Measurements from ENCODE around the gene YBX2. TPM values are rescaled to one million over a fixed set of nuclear protein-coding genes. Genes with fewer than 3 reads are reported as not detected.

Gene YBX2
- polyA plus RNA-seq, 1 experiment: 0.11 TPM

GRCh38 chr17:7260151-7260550, 34.3 kb downstream of the YBX2 start:
- no peak overlapping the region for H3K4me3 ChIP-seq (ENCODE audit: low read depth, low read length)
- ChIA-PET CTCF (no interaction called here), POLR2A (no interaction called here)
- DNase-seq (ENCODE audit: low read depth): no peak
- H3K36me3 ChIP-seq (ENCODE audit: control insufficient read depth, insufficient read depth, low read length): peaks cover 7% of the 10 kb centered on the region; the same call in 1 of the 2 replicates
- TF ChIP-seq, protein P1, sequence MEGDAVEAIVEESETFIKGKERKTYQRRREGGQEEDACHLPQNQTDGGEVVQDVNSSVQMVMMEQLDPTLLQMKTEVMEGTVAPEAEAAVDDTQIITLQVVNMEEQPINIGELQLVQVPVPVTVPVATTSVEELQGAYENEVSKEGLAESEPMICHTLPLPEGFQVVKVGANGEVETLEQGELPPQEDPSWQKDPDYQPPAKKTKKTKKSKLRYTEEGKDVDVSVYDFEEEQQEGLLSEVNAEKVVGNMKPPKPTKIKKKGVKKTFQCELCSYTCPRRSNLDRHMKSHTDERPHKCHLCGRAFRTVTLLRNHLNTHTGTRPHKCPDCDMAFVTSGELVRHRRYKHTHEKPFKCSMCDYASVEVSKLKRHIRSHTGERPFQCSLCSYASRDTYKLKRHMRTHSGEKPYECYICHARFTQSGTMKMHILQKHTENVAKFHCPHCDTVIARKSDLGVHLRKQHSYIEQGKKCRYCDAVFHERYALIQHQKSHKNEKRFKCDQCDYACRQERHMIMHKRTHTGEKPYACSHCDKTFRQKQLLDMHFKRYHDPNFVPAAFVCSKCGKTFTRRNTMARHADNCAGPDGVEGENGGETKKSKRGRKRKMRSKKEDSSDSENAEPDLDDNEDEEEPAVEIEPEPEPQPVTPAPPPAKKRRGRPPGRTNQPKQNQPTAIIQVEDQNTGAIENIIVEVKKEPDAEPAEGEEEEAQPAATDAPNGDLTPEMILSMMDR (IDR thresholded peaks at IDR 0.05; ENCODE audit: insufficient read depth, low read depth, low read length): no peak
- H3K27me3 ChIP-seq (ENCODE audit: control insufficient read depth, insufficient read depth, low read length): no peaks in the 10 kb centered on the region

- TF ChIP-seq, protein P1 (IDR thresholded peaks at IDR 0.05; ENCODE audit: insufficient read depth, low read depth, low read length): no peak
- Histone ChIP-seq H3K36me3 (ENCODE audit: control insufficient read depth, insufficient read depth, low read length) (peaks cover 8% of the 10 kb centered on the region; the same call in 1 of the 2 replicates), H3K4me3 (ENCODE audit: low read depth, low read length) (no peak overlapping the region), H3K27me3 (ENCODE audit: control insufficient read depth, insufficient read depth, low read length) (no peaks in the 10 kb centered on the region)
- no peak for DNase-seq (ENCODE audit: low read depth)
- POLR2A ChIA-PET: no interaction called here
- CTCF ChIA-PET: interaction anchor here (0.9 to 1.2 kb wide), 2 partner anchors 36 to 330 kb away, joined by 3 to 5 read pairs; no protein-coding TSS in a partner anchor
Observed at GRCh38 chr17:7259555-7259889, 34.9 kb downstream of the YBX2 start.

- ChIA-PET CTCF (interaction anchor here (0.9 to 1.2 kb wide), 2 partner anchors 37 to 330 kb away, joined by 3 to 5 read pairs; no protein-coding TSS in a partner anchor), POLR2A (no interaction called here)
- H3K36me3 ChIP-seq (ENCODE audit: control insufficient read depth, insufficient read depth, low read length): peaks cover 13% of the 10 kb centered on the region; the same call in 1 of the 2 replicates
- no peak overlapping the region for H3K4me3 ChIP-seq (ENCODE audit: low read depth, low read length)
- H3K27me3 ChIP-seq (ENCODE audit: control insufficient read depth, insufficient read depth, low read length): no peaks in the 10 kb centered on the region
- TF ChIP-seq, protein P1 (IDR thresholded peaks at IDR 0.05; ENCODE audit: insufficient read depth, low read depth, low read length): no peak
- no peak for DNase-seq (ENCODE audit: low read depth)
Observed at GRCh38 chr17:7258731-7259554, 35.5 kb downstream of the YBX2 start.

DNA sequence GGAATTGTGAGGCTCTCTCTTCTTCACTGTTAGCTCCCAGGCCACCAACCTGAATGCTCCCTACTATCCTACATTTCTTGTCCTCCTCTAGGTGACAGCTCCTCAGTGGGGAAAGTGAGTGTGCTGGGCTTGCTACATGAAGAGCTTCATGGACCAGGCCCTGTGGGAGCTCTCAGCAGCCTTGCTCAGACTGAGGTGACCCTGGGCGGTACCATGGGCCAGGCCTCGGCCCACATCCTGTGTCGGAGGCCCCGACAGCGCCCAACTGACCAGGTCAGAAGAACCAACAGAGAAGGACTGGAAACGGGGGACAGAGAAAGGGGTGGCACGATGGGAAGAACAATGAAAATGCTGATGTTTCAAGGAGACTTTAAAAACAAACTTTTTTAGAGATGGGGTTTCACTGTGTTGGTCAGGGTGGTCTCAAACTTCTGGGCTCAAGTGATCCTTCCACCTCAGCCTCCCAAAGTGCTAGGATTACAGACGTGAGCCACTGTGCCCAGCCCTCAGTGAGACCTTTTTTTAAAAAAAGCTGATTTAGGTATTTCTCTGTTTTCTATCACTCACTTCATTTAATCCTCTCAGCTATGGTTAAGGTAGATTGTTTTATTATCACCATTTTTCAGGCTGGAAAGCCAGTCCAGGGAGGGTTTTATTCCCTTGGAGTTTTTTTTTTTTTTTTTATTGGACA, 37.5 kb downstream of the YBX2 start:
- no peaks in the 10 kb centered on the region for H3K27me3 ChIP-seq (ENCODE audit: control insufficient read depth, insufficient read depth, low read length)
- ChIA-PET POLR2A (no interaction called here), CTCF (interaction anchor here (0.5 kb wide), 2 partner anchors 287 to 566 kb away, joined by 3 to 4 read pairs; no protein-coding TSS in a partner anchor)
- no peak overlapping the region for H3K4me3 ChIP-seq (ENCODE audit: low read depth, low read length)
- peaks cover 13% of the 10 kb centered on the region; the same call in 1 of the 2 replicates for H3K36me3 ChIP-seq (ENCODE audit: control insufficient read depth, insufficient read depth, low read length)
- TF ChIP-seq, protein P1 (IDR thresholded peaks at IDR 0.05; ENCODE audit: insufficient read depth, low read depth, low read length): no peak
- DNase-seq (ENCODE audit: low read depth): no peak

GRCh38 chr17:7254511-7254910, 39.9 kb downstream of the YBX2 start:
- peaks cover 13% of the 10 kb centered on the region; the same call in 1 of the 2 replicates for H3K36me3 ChIP-seq (ENCODE audit: control insufficient read depth, insufficient read depth, low read length)
- H3K27me3 ChIP-seq (ENCODE audit: control insufficient read depth, insufficient read depth, low read length): no peaks in the 10 kb centered on the region
- ChIA-PET POLR2A (no interaction called here), CTCF (interaction anchor here (0.6 to 1.0 kb wide), 2 partner anchors 42 to 303 kb away, joined by 3 to 6 read pairs; no protein-coding TSS in a partner anchor)
- no peak for DNase-seq (ENCODE audit: low read depth)
- no peak overlapping the region for H3K4me3 ChIP-seq (ENCODE audit: low read depth, low read length)
- TF ChIP-seq, protein P1 (IDR thresholded peaks at IDR 0.05; ENCODE audit: insufficient read depth, low read depth, low read length): no peak
